NCI-H526 (cell line): Measurements from ENCODE around the gene STUM.

ENCODE experiments used
- DNase-seq, 2 experiments: peaks; one replicate each; lab custom pipeline; 2025; lab: John Stamatoyannopoulos, UW

The STUM gene

DNA sequence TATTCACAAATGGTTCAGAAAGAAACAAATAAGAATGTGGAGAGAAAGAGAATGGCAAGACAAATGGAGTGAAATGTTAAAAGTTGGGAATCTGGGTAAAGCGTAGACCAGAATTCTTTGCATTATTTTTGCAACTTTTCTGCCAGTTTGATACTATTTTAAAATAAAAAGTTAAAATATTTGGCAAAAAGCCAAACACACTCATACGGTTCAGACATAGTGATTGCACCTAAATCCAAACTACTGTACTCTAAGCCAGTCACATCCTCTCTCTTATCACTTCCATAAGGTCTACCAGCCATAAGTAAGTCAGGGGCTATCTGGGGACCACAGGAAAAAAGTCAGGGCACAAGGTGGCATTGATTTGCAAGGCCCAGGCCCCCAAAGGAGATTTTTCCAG, 14.4 kb downstream of the STUM start:
- no peak for DNase-seq

DNA sequence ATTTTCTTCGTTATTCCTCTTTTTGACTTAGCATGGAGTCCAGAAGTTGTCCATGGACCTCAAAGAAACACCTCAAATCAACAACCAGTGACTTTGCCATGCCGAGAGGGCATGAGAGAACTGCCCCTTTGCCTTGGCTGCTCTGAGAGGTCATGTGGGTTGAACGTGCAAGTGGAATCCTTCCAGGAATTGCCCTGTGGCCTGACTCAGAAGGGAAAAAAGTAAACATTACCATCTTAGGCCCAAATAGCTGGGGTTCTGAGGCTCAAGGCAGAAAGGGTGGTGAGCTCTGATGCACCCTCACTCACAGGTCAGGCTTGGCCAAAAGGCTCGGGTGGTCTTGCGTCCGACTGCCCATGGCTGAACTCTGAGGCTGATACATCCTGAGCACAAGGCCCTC, 15.1 kb downstream of the STUM start:
- DNase-seq: no peak

GRCh38 chr1:226565476-226565875, 16.9 kb downstream of the STUM start:
- no peak for DNase-seq

DNA sequence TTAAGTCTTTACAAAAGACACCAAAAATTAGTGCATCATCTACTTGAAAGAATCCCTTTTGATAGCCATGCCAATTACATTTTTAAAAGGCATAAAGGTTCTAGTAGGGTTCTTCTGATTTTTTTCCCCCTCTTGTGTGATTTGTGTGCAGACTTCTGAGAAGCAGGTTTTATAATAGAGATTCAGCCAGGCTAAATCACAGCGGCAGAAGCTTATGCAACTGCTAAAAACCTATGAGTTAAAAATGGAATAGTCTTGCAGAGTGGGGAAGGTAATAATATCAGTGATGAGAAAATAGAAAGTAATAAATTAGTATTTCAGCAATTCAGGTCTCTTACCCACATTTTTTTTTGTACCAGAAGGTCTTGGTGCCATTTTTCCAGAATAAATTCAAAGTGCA, 17.7 kb downstream of the STUM start:
- DNase-seq: no peak

DNA sequence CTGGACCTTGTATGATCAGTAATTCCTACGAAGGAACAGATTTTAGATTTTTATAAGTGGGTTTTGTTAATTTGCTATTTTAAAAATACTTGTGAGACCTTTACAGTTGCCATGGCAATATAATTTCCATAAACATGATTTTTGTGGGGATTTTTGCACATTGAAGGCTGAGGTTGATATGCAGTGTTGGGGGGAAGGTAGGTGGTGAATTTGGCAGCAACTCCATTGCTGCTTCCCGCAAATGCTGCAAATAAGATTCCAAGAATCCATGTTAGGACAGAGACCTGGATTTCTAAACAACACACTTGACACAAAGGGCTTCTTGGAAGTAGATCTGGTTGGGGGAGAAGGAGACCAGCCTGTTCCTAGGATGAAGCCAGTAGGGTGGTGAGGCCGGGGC, 18.2 kb downstream of the STUM start:
- no peak for DNase-seq

- no peak for DNase-seq
Measured at GRCh38 chr1:226568077-226568831, 19.7 kb downstream of the STUM start.

- no peak for DNase-seq
Measured at GRCh38 chr1:226568975-226569741, 20.6 kb downstream of the STUM start.

DNA sequence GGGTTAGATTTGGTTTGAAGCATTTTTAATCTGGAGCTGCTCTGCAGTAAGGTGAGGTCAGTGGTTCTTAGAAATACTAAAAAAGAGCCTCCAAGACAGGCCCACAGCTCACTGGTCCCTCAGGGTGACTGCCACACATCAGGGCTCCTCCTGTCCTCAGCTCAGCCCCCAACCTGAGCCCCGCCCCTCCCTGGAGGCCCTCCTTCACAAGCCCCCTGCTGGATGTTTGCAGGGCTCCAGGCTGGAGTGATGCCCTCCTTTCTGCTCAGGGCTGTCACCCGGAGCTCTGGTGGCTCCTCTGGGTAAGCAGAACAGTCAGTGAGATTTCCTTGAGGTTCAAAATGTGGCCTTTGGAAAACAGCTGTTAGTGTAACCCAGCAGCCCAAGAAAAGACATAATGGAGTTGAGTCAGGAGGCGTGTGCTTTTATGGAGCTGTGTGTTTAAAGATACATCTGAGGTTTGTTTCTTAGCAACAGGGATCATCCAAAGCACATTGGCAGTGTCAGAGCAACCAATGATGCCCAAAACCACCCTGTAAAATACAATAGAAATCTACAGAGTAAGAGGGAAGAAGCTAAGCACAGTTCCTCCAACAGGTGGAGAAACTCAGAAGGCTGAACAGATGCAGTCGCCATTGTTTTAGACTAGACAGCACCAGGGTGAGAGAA, 21.4 kb downstream of the STUM start:
- no peak for DNase-seq

- DNase-seq: no peak
Measured at GRCh38 chr1:226571893-226572292, 23.3 kb downstream of the STUM start.

- DNase-seq: no peak
Measured at GRCh38 chr1:226572325-226572726, 23.8 kb downstream of the STUM start.

DNA sequence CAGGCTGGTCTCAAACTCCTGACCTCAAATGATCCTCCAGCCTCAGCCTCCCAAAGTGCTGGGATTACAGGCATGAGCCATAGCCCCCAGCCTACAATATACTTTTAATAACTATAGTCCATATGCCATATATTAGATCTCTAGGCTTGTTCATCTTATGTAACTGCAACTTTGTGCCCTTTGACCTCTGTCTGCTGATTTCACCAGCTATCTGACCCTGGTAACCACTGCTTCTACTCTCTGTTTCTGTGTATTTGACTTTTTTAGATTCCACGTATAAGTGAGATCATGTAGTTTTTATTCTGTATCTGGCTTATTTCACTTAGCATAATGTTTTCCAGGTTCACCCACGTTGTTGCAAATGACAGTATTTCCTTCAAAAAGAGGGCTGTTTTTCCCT, 25.5 kb downstream of the STUM start:
- no peak for DNase-seq

GRCh38 chr1:226574591-226575435, 26.2 kb downstream of the STUM start:
- no peak for DNase-seq

GRCh38 chr1:226575436-226575720, 26.8 kb downstream of the STUM start:
- DNase-seq: no peak

DNA sequence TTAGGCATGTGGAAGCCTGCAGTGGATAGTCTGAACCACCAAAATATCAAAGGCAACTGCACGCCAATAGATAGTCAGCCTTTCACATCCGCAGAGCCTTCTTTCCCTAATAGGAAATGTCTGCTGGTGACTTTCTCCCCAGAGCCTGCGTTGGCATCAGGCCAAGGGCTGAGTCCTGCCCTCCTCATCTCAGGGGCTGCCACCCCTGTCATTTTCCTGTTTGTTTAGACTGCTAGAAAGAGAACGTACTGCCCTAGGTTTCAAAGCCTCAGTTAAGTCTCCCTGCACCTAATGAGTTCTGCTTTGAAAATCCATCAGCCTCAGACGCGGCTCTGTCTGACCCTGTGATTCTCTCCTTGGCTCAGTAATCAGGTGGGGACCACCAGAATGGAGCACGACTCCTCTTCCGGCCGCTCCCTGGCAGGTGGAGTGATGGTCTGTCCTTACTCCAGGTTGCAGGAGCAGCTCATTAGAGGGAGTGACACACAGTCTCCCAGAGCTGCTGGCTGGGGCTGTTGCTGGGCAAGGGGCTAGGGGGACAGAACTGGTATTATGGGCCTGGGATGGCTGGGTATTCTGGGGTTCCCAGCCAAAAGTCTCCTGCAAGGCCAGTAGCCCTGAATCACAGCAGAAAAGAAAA, 27.3 kb downstream of the STUM start:
- no peak for DNase-seq

- DNase-seq: no peak
Measured at GRCh38 chr1:226576601-226577000, 28.0 kb downstream of the STUM start.

GRCh38 chr1:226577401-226578180, 29.0 kb downstream of the STUM start:
- DNase-seq: no peak

DNA sequence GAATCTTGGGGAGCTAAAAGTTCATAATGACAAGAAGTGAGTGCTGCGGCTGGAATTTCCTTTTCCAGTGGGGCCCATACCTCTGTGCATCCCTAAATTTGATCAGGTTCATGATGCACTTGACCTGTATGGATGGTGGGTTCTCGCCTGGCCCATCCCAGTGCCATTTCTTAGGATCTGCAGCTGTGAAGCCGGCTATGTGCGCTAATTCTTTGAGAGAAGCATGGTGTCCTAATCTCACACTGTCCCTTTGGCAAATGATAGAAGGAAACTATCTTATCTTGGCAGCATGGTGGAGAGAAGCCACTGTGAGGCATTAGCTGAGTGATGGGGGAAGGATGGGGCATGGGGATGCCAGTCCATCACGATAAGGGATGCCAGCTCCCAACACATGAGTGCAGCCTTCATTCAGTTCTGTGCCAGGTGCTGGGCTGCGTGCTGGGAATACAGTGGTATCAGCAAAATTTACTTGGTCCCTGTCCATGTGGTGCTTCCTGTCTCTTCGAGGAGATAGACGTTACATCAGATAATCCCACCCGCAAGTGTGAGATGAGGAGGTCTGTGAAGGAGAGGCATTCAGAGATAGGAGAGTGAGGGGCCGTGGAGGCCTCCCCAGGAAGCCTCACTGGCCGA, 30.5 kb downstream of the STUM start:
- DNase-seq: no peak

- no peak for DNase-seq
Measured at GRCh38 chr1:226579781-226580323, 31.3 kb downstream of the STUM start.

DNA sequence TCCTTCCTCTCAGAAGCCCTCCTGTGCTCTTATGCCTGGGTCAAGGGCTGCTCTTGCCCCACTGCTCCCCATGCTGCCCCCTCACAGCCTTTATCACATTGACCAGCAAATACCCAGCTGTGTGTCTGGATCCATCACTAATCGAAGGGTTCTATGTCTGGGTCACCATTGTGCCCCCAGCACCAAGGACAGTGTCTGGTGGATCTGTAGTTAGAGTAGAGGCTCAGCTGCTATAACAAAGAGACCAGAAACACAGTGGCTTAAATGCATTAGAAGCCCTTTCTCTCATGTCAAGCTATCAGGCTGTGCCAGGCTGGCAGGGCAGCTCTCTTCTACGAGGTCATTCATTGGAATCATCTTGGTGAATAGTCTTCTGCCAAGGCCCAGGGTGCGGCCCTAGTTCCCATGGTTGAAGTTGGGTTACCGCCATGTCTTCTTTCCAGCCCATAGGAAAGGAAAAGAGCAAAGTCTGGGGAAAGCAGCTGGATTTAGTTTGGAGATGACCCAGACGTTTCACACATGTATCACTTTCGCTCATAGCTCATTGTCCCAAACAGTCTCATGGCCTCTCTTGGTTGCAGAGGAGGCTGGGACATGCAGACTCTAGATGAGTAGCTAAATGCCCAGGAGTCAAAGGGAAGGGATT, 32.2 kb downstream of the STUM start:
- no peak for DNase-seq
